Fibroblast of lung (primary cell): ENCODE results near the gene CRYBB2. TPM values are rescaled to one million over a fixed set of nuclear protein-coding genes. Genes with fewer than 3 reads are reported as not detected.

ENCODE experiments used
- polyA plus RNA-seq, 2 donors: library from polyadenylated mRNA; depleted of rRNA in 1 of 2; stranded (reverse) in 1 of 2; unstranded in 1 of 2; fragments of >200 nt; gene quantifications; 2 replicates each; pipeline ENCODE4 v1.2.1, GENCODE V29; 2011 to 2012; ENCODE audit warnings: missing spikeins in 1 of 2
- total RNA-seq: library from RNA; depleted of rRNA; stranded (reverse); fragments of >200 nt; gene quantifications from 2 replicates; pipeline ENCODE4 v1.2.1, GENCODE V29; 2014

The CRYBB2 gene
- total and polyA plus RNA-seq, 2 donors (not counting 1 experiment from before 2014, with no cell fraction given): not detected

Other genes starting within 250 kb of the CRYBB2 start
- gene CRYBB3, start 19.8 kb upstream of the CRYBB2 start, total RNA-seq: not detected in 2 replicates
- gene CRYBB3, start 19.8 kb upstream of the CRYBB2 start, polyA plus RNA-seq: not detected in 2 replicates